ENCODE results near the gene TNKS1BP1.

TNKS1BP1 gene

GRCh38 chr11:57260937-57261783 lies 63.6 kb downstream of the TNKS1BP1 start:
- ChIA-PET POLR2A (no interaction called here), CTCF (interaction anchor here (1.5 to 1.6 kb wide), 2 partner anchors 12 to 420 kb away, joined by 4 to 5 read pairs; no protein-coding TSS in a partner anchor)
- DNase-seq (ENCODE audit: extremely low spot score), result no peak
- no peak for TF ChIP-seq ELF4 (IDR thresholded peaks at IDR 0.05)
- TF ChIP-seq CTBP1 (IDR thresholded peaks at IDR 0.05; ENCODE audit: borderline replicate concordance), result no peak
- TF ChIP-seq, protein P1, sequence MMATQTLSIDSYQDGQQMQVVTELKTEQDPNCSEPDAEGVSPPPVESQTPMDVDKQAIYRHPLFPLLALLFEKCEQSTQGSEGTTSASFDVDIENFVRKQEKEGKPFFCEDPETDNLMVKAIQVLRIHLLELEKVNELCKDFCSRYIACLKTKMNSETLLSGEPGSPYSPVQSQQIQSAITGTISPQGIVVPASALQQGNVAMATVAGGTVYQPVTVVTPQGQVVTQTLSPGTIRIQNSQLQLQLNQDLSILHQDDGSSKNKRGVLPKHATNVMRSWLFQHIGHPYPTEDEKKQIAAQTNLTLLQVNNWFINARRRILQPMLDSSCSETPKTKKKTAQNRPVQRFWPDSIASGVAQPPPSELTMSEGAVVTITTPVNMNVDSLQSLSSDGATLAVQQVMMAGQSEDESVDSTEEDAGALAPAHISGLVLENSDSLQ (IDR thresholded peaks at IDR 0.05), result no peak

- ChIA-PET POLR2A (no interaction called here), CTCF (no interaction called here)
- no peak for TF ChIP-seq ARNT (IDR thresholded peaks at IDR 0.05)
- TF ChIP-seq HDGF (IDR thresholded peaks at IDR 0.05; ENCODE audit: borderline replicate concordance), result no peak
- no peak for TF ChIP-seq TARDBP (IDR thresholded peaks at IDR 0.05)
- TF ChIP-seq, protein P1 (IDR thresholded peaks at IDR 0.05), result no peak
- TF ChIP-seq FOXA1 (IDR thresholded peaks at IDR 0.05), result no peak
- TF ChIP-seq ZNF384 (IDR thresholded peaks at IDR 0.05), result no peak
- TF ChIP-seq L3MBTL2 (conservative IDR thresholded peaks at IDR 0.05), result no peak
- no peak for TF ChIP-seq SP1 (IDR thresholded peaks at IDR 0.05)
- no peak for TF ChIP-seq BHLHE40 (IDR thresholded peaks at IDR 0.05; ENCODE audit: borderline replicate concordance)
- no peak for TF ChIP-seq NFRKB (IDR thresholded peaks at IDR 0.05)
- no peak for TF ChIP-seq FOXK2 (IDR thresholded peaks at IDR 0.05)
- no peak for TF ChIP-seq CTBP1 (IDR thresholded peaks at IDR 0.05; ENCODE audit: borderline replicate concordance)
- no peak for TF ChIP-seq SUZ12 (IDR thresholded peaks at IDR 0.05)
- no peak for TF ChIP-seq FOXM1 (IDR thresholded peaks at IDR 0.05; ENCODE audit: borderline replicate concordance)
- no peak for TF ChIP-seq LEF1 (IDR thresholded peaks at IDR 0.05; ENCODE audit: borderline replicate concordance)
- no peak for TF ChIP-seq ELF4 (IDR thresholded peaks at IDR 0.05)
- no peak for DNase-seq (ENCODE audit: extremely low spot score)
Observed at GRCh38 chr11:57256119-57256518, 68.6 kb downstream of the TNKS1BP1 start.

DNA sequence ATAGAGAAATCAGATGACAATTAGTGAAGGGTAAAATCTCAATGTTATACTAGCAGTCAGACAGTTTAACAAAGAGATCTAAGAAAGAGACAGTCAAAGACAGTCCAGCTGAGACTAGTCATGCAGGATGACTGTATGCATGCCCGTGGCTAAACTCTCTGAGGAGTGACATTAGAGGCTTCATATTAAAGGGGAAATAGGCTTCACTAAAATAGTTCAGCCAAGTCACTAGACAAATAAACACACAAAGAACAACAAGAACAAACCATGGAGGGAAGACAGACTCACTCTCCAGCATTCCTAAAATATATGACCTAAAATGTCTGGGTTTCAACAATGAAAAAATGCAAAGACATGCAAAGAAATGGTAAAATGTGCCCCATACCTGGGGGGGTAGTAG lies 69.1 kb downstream of the TNKS1BP1 start:
- TF ChIP-seq FOXA1 (IDR thresholded peaks at IDR 0.05) (no peak), HDGF (IDR thresholded peaks at IDR 0.05; ENCODE audit: borderline replicate concordance) (no peak)
- TF ChIP-seq, protein P1 (IDR thresholded peaks at IDR 0.05), result no peak
- ChIA-PET POLR2A (no interaction called here), CTCF (no interaction called here)
- no peak for DNase-seq (ENCODE audit: extremely low spot score)

GRCh38 chr11:57254631-57255030 lies 70.1 kb downstream of the TNKS1BP1 start:
- TF ChIP-seq SUZ12 (IDR thresholded peaks at IDR 0.05) (no peak), FOXA1 (IDR thresholded peaks at IDR 0.05) (no peak), NFRKB (IDR thresholded peaks at IDR 0.05) (no peak), TARDBP (IDR thresholded peaks at IDR 0.05) (no peak), CTBP1 (IDR thresholded peaks at IDR 0.05; ENCODE audit: borderline replicate concordance) (no peak)
- ChIA-PET POLR2A (no interaction called here), CTCF (interaction anchor here (1.4 kb wide), 1 partner anchor 414 kb away, joined by 3 read pairs; no protein-coding TSS in a partner anchor)
- DNase-seq (ENCODE audit: extremely low spot score), result no peak

GRCh38 chr11:57251491-57252104 lies 73.2 kb downstream of the TNKS1BP1 start:
- TF ChIP-seq, protein P1 (IDR thresholded peaks at IDR 0.05), result no peak
- no peak for TF ChIP-seq ARNT (IDR thresholded peaks at IDR 0.05)
- TF ChIP-seq ELF4 (IDR thresholded peaks at IDR 0.05), result no peak
- TF ChIP-seq BHLHE40 (IDR thresholded peaks at IDR 0.05; ENCODE audit: borderline replicate concordance), result no peak
- TF ChIP-seq NFRKB (IDR thresholded peaks at IDR 0.05), result no peak
- TF ChIP-seq TARDBP (IDR thresholded peaks at IDR 0.05), result no peak
- no peak for TF ChIP-seq FOXM1 (IDR thresholded peaks at IDR 0.05; ENCODE audit: borderline replicate concordance)
- TF ChIP-seq LEF1 (IDR thresholded peaks at IDR 0.05; ENCODE audit: borderline replicate concordance), result no peak
- ChIA-PET POLR2A (no interaction called here), CTCF (interaction anchor here (1.2 kb wide), 1 partner anchor 120 kb away, joined by 4 read pairs; no protein-coding TSS in a partner anchor)
- DNase-seq (ENCODE audit: extremely low spot score), result no peak

GRCh38 chr11:57251037-57251436 lies 73.7 kb downstream of the TNKS1BP1 start:
- TF ChIP-seq NFRKB (IDR thresholded peaks at IDR 0.05), result no peak
- TF ChIP-seq BHLHE40 (IDR thresholded peaks at IDR 0.05; ENCODE audit: borderline replicate concordance), result no peak
- no peak for TF ChIP-seq SP1 (IDR thresholded peaks at IDR 0.05)
- no peak for TF ChIP-seq FOXK2 (IDR thresholded peaks at IDR 0.05)
- TF ChIP-seq, protein P1 (IDR thresholded peaks at IDR 0.05), result no peak
- TF ChIP-seq FOXA1 (IDR thresholded peaks at IDR 0.05), result no peak
- no peak for TF ChIP-seq TARDBP (IDR thresholded peaks at IDR 0.05)
- TF ChIP-seq SUZ12 (IDR thresholded peaks at IDR 0.05), result no peak
- TF ChIP-seq ELF4 (IDR thresholded peaks at IDR 0.05), result no peak
- TF ChIP-seq FOXM1 (IDR thresholded peaks at IDR 0.05; ENCODE audit: borderline replicate concordance), result no peak
- TF ChIP-seq ARNT (IDR thresholded peaks at IDR 0.05), result no peak
- TF ChIP-seq L3MBTL2 (conservative IDR thresholded peaks at IDR 0.05), result no peak
- no peak for TF ChIP-seq HDGF (IDR thresholded peaks at IDR 0.05; ENCODE audit: borderline replicate concordance)
- TF ChIP-seq LEF1 (IDR thresholded peaks at IDR 0.05; ENCODE audit: borderline replicate concordance), result no peak
- TF ChIP-seq CTBP1 (IDR thresholded peaks at IDR 0.05; ENCODE audit: borderline replicate concordance), result no peak
- no peak for TF ChIP-seq ZNF384 (IDR thresholded peaks at IDR 0.05)
- CTCF ChIA-PET, result interaction anchor here (1.6 kb wide), 1 partner anchor 126 kb away, joined by 3 read pairs; no protein-coding TSS in a partner anchor
- POLR2A ChIA-PET, result no interaction called here
- DNase-seq (ENCODE audit: extremely low spot score), result no peak
